PC-3 (cell line): ENCODE results near the gene RBBP8NL. TPM values are rescaled to one million over a fixed set of nuclear protein-coding genes. Genes with fewer than 3 reads are reported as not detected.

Experiments
- ATAC-seq: fragments of 200-7000 bp; cut with Tn5 transposase; 2 replicates; pipeline ENCODE4 v1.9.1; 2020; ENCODE audit warnings: mild to moderate bottlenecking, moderate library complexity
- BruUV-seq: library from RNA; stranded (reverse); fragments of 400-500 nt; replicated peaks from 2 replicates; lab custom pipeline; 2021; lab: Mats Ljungman, UMichigan
- CTCF ChIA-PET: fragments of 300-600 bp; sonication (Branson Sonifier 250); formaldehyde crosslinking; loops from one replicate; lab custom pipeline; 2022; ENCODE audit warnings: antibody characterized with exemption; lab: Charles Lee
- POLR2A ChIA-PET: fragments of 300-600 bp; sonication (Branson Sonifier 250); formaldehyde crosslinking; loops from one replicate; lab custom pipeline; 2022; ENCODE audit warnings: antibody characterized with exemption; ENCODE audit not compliant: unreplicated experiment; lab: Charles Lee
- DNase-seq: peaks from one replicate; pipeline ENCODE4 v3.0.0-alpha.2; 2015
- H2AFZ ChIP-seq: fragments of 300-600 bp; sonication (generic); 2 replicates; pipeline ENCODE4 v1.6.0; 2016; ENCODE audit warnings: antibody characterized with exemption, low read length
- H3F3A ChIP-seq: fragments of 300-600 bp; sonication (generic); one replicate; pipeline ENCODE4 v1.6.0; 2017; ENCODE audit warnings: antibody characterized with exemption, low read length, control low read depth, mild to moderate bottlenecking; ENCODE audit not compliant: unreplicated experiment
- H3K27ac ChIP-seq: fragments of 300-600 bp; sonication (generic); 2 replicates; pipeline ENCODE4 v1.5.1; 2016; ENCODE audit warnings: mild to moderate bottlenecking, low read length
- H3K27me3 ChIP-seq: fragments of 300-600 bp; sonication (generic); 2 replicates; pipeline ENCODE4 v1.6.1; 2016; ENCODE audit warnings: low read length, mixed read lengths
- H3K36me3 ChIP-seq: fragments of 300-600 bp; sonication (generic); 2 replicates; pipeline ENCODE4 v1.6.1; 2016; ENCODE audit warnings: low read depth, mixed run types, low read length, mixed read lengths
- H3K4me1 ChIP-seq: fragments of 300-600 bp; sonication (generic); 2 replicates; pipeline ENCODE4 v1.5.1; 2016; ENCODE audit warnings: low read length; ENCODE audit not compliant: insufficient read depth
- H3K4me2 ChIP-seq: fragments of 300-600 bp; sonication (generic); 2 replicates; pipeline ENCODE4 v1.6.0; 2016; ENCODE audit warnings: low read length
- H3K4me3 ChIP-seq: fragments of 300-600 bp; sonication (generic); 2 replicates; pipeline ENCODE4 v1.5.1; 2016; ENCODE audit warnings: mild to moderate bottlenecking, low read length, mixed read lengths
- H3K79me2 ChIP-seq: fragments of 300-600 bp; sonication (generic); 2 replicates; pipeline ENCODE4 v1.6.1; 2017; ENCODE audit warnings: low read length, mixed read lengths
- H3K9ac ChIP-seq: fragments of 300-600 bp; sonication (generic); 2 replicates; pipeline ENCODE4 v1.6.0; 2016; ENCODE audit warnings: mild to moderate bottlenecking, low read length
- H3K9me2 ChIP-seq: fragments of 300-600 bp; sonication (generic); replicated peaks from 2 replicates; pipeline ENCODE4 v1.6.1; 2016; ENCODE audit warnings: mixed run types, low read length, mixed read lengths
- H3K9me3 ChIP-seq: fragments of 300-600 bp; sonication (generic); 2 replicates; pipeline ENCODE4 v1.6.1; 2016; ENCODE audit warnings: low read length, mixed read lengths
- H4K20me1 ChIP-seq: fragments of 300-600 bp; sonication (generic); 2 replicates; pipeline ENCODE4 v1.6.1; 2016; ENCODE audit warnings: low read length, mixed read lengths
- CTCF ChIP-seq: fragments of 300-600 bp; sonication (generic); conservative IDR thresholded peaks from 2 replicates; pipeline ENCODE4 v1.5.1; 2017; ENCODE audit warnings: antibody characterized with exemption, low read depth, mild to moderate bottlenecking, low read length
- EZH2 ChIP-seq: fragments of 300-600 bp; sonication (generic); IDR thresholded peaks from one replicate; pipeline ENCODE4 v1.6.1; 2017; ENCODE audit warnings: antibody characterized with exemption, mild to moderate bottlenecking, low read length; ENCODE audit not compliant: unreplicated experiment
- EZH2phosphoT487 ChIP-seq: fragments of 300-600 bp; sonication (generic); IDR thresholded peaks from 2 replicates; pipeline ENCODE4 v1.6.1; 2018; ENCODE audit warnings: mild to moderate bottlenecking, antibody characterized with exemption, low read length, borderline replicate concordance
- intact Hi-C: fragments of 100-400 bp; cut with micrococcal nuclease; formaldehyde crosslinking; loops from 2 replicates; pipeline ENCODE4 v1.9.0; 2023
- total RNA-seq: library from RNA; depleted of rRNA; stranded (reverse); fragments of >200 nt; gene quantifications from 2 replicates; pipeline ENCODE4 v1.2.3, GENCODE V29; 2014

The RBBP8NL gene
- total RNA-seq, 1 experiment from 2014 or later = 9.4 TPM

GRCh38 chr20:62469352-62469751 lies 42.0 kb upstream of the RBBP8NL start:
- H3K36me3 ChIP-seq = no peaks in the 10 kb centered on the region
- no peaks in the 10 kb centered on the region for H3K79me2 ChIP-seq
- H3K4me3 ChIP-seq = no peak overlapping the region
- no peak overlapping the region for H3K27ac ChIP-seq
- H3K4me2 ChIP-seq = no peak overlapping the region
- H3K9ac ChIP-seq = no peak overlapping the region
- ChIA-PET CTCF (no interaction called here), POLR2A (no interaction called here)
- intact Hi-C loops = no loop called here
- no peaks in the 10 kb centered on the region for H4K20me1 ChIP-seq
- no peaks in the 10 kb centered on the region for H3K9me2 ChIP-seq
- H3K4me1 ChIP-seq = no peaks in the 10 kb centered on the region
- no peak for TF ChIP-seq CTCF
- TF ChIP-seq EZH2phosphoT487 = no peak
- no peak for TF ChIP-seq EZH2
- BruUV-seq = no TSS peak
- peaks cover 22% of the 10 kb centered on the region for H3K27me3 ChIP-seq
- no peak overlapping the region for H2AFZ ChIP-seq
- no peaks in the 10 kb centered on the region for H3K9me3 ChIP-seq
- ATAC-seq (no peak), DNase-seq (no peak)
- no peaks in the 10 kb centered on the region for H3F3A ChIP-seq

DNA sequence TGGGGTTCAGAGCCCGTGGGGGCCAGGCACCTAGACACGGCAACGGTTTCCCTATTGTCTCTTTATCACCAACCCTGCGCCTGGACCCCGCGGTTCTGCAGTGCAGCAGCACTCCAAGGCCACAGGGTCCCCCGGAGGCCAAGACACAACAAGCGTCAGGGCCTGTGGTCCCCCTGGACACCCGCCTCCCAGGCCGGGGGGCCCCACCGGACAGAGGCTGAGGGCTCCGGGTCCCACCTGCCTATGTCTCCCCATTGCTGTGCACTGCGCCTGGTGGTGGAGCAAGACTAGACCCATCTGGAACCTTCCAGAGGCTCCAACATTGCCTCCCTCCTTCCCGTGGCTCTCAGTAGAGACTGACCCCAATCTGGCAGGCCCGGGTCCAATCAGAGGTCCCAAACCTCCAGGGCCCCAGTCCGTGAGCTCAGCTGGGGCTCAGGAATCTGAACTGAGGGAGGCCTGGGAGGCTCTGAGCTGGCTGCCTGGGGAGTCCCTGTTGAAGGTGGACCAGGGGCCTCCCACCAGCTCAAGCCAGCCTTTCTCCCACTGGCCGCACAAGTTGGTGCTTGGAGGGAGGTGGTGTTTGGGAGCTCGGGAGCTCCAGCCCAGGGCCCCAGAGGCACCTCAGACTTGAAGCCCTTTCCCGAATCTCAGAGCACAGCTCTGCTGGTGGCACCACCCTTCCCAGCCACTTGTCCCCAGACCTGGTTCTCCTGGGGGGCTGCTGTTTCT lies 39.6 kb upstream of the RBBP8NL start:
- Histone ChIP-seq H3F3A (no peaks in the 10 kb centered on the region), H3K27me3 (peaks cover 22% of the 10 kb centered on the region), H3K9me2 (no peaks in the 10 kb centered on the region), H3K79me2 (no peaks in the 10 kb centered on the region), H3K9me3 (no peaks in the 10 kb centered on the region), H4K20me1 (no peaks in the 10 kb centered on the region), H3K36me3 (no peaks in the 10 kb centered on the region), H2AFZ (no peak overlapping the region), H3K27ac (no peak overlapping the region), H3K9ac (no peak overlapping the region), H3K4me2 (no peak overlapping the region), H3K4me3 (no peak overlapping the region), H3K4me1 (no peaks in the 10 kb centered on the region)
- CTCF ChIA-PET = no interaction called here
- DNase-seq = no peak
- BruUV-seq = no TSS peak
- TF ChIP-seq EZH2 (no peak), CTCF (no peak), EZH2phosphoT487 (no peak)
- POLR2A ChIA-PET = no interaction called here
- intact Hi-C loops = no loop called here
- ATAC-seq = peak; percentile 26; the same call in 1 of the 2 replicates

GRCh38 chr20:62466072-62466760 lies 38.9 kb upstream of the RBBP8NL start:
- H3K4me1 ChIP-seq = no peaks in the 10 kb centered on the region
- H3K4me3 ChIP-seq = no peak overlapping the region
- no TSS peak for BruUV-seq
- no peaks in the 10 kb centered on the region for H3K9me2 ChIP-seq
- H3F3A ChIP-seq = no peaks in the 10 kb centered on the region
- H3K4me2 ChIP-seq = no peak overlapping the region
- DNase-seq (no peak), ATAC-seq (no peak)
- intact Hi-C loops = no loop called here
- no peak overlapping the region for H2AFZ ChIP-seq
- POLR2A ChIA-PET = no interaction called here
- no peaks in the 10 kb centered on the region for H3K9me3 ChIP-seq
- peaks cover 22% of the 10 kb centered on the region for H3K27me3 ChIP-seq
- H3K27ac ChIP-seq = no peak overlapping the region
- no peaks in the 10 kb centered on the region for H4K20me1 ChIP-seq
- no peaks in the 10 kb centered on the region for H3K79me2 ChIP-seq
- H3K9ac ChIP-seq = no peak overlapping the region
- no peaks in the 10 kb centered on the region for H3K36me3 ChIP-seq
- no peak for TF ChIP-seq EZH2
- TF ChIP-seq CTCF = no peak
- no peak for TF ChIP-seq EZH2phosphoT487
- CTCF ChIA-PET = no interaction called here
